NT2/D1 (cell line): ENCODE data around the gene DNMT3A.

Source experiments
- SUZ12 ChIP-seq: IDR thresholded peaks from 2 replicates; pipeline ENCODE4 v1.6.1; 2011; ENCODE audit not compliant: insufficient read length, insufficient read depth; ENCODE audit errors: extremely low read depth
- YY1 ChIP-seq: IDR thresholded peaks from 2 replicates; pipeline ENCODE4 v1.6.1; 2011; ENCODE audit not compliant: insufficient read length, insufficient read depth
- ZNF274 ChIP-seq: IDR thresholded peaks from 2 replicates; pipeline ENCODE4 v1.6.1; 2011; ENCODE audit warnings: mild to moderate bottlenecking, low read depth, low read length

- TF ChIP-seq YY1, result no peak
- TF ChIP-seq SUZ12, result no peak
- no peak for TF ChIP-seq ZNF274
These were observed 56.3 kb downstream of the DNMT3A start for GRCh38 chr2:25285265-25286024.
